ENCODE results near the gene SLC2A9. TPM values are rescaled to one million over a fixed set of nuclear protein-coding genes. Genes with fewer than 3 reads are reported as not detected.

SLC2A9 gene
- total RNA-seq, 1 donor from 2014 or later: 1.2 TPM

GRCh38 chr4:9932771-9933170, 88.5 kb downstream of the SLC2A9 start:
- Mint-ChIP-seq H3K4me3 (no peak overlapping the region), H3K36me3 (ENCODE audit: low read depth) (no peaks in the 10 kb centered on the region), H3K27ac (no peak overlapping the region), H3K27me3 (peaks cover 6% of the 10 kb centered on the region), H3K9me3 (no peaks in the 10 kb centered on the region), H3K4me1 (no peaks in the 10 kb centered on the region)
- ChIA-PET CTCF (no interaction called here), POLR2A (no interaction called here)
- intact Hi-C loops (cut with micrococcal nuclease): no loop called here
- no peak for TF ChIP-seq CTCF (IDR thresholded peaks at IDR 0.05)
- ATAC-seq (ENCODE audit: low read depth) (no peak), DNase-seq (no peak)

GRCh38 chr4:9931146-9931545, 90.2 kb downstream of the SLC2A9 start:
- POLR2A ChIA-PET: no interaction called here
- DNase-seq (no peak), ATAC-seq (ENCODE audit: low read depth) (no peak)
- TF ChIP-seq CTCF (IDR thresholded peaks at IDR 0.05): no peak
- H3K9me3 Mint-ChIP-seq: no peaks in the 10 kb centered on the region
- intact Hi-C loops (cut with micrococcal nuclease): no loop called here
- no peaks in the 10 kb centered on the region for H3K4me1 Mint-ChIP-seq
- no peak overlapping the region for H3K27ac Mint-ChIP-seq
- no peaks in the 10 kb centered on the region for H3K36me3 Mint-ChIP-seq (ENCODE audit: low read depth)
- H3K4me3 Mint-ChIP-seq: no peak overlapping the region
- H3K27me3 Mint-ChIP-seq: peaks cover 6% of the 10 kb centered on the region
- CTCF ChIA-PET: no interaction called here

- H3K36me3 Mint-ChIP-seq (ENCODE audit: low read depth): no peaks in the 10 kb centered on the region
- POLR2A ChIA-PET: no interaction called here
- intact Hi-C loops (cut with micrococcal nuclease): no loop called here
- CTCF ChIA-PET: no interaction called here
- no peak for DNase-seq
- no peak for TF ChIP-seq CTCF (IDR thresholded peaks at IDR 0.05)
- ATAC-seq (ENCODE audit: low read depth): no peak
- no peaks in the 10 kb centered on the region for H3K4me1 Mint-ChIP-seq
- H3K27ac Mint-ChIP-seq: no peak overlapping the region
- no peak overlapping the region for H3K4me3 Mint-ChIP-seq
- no peaks in the 10 kb centered on the region for H3K9me3 Mint-ChIP-seq
- peaks cover 6% of the 10 kb centered on the region for H3K27me3 Mint-ChIP-seq
Measured at GRCh38 chr4:9929111-9929510, 92.2 kb downstream of the SLC2A9 start.

GRCh38 chr4:9927341-9928007, 93.8 kb downstream of the SLC2A9 start:
- no peak for ATAC-seq (ENCODE audit: low read depth)
- Mint-ChIP-seq H3K4me1 (no peaks in the 10 kb centered on the region), H3K4me3 (no peak overlapping the region), H3K27me3 (peaks cover 6% of the 10 kb centered on the region), H3K27ac (no peak overlapping the region), H3K36me3 (ENCODE audit: low read depth) (no peaks in the 10 kb centered on the region), H3K9me3 (no peaks in the 10 kb centered on the region)
- ChIA-PET POLR2A (no interaction called here), CTCF (no interaction called here)
- no peak for DNase-seq
- TF ChIP-seq CTCF (IDR thresholded peaks at IDR 0.05): no peak
- intact Hi-C loops (cut with micrococcal nuclease): no loop called here

- ChIA-PET CTCF (no interaction called here), POLR2A (no interaction called here)
- no peaks in the 10 kb centered on the region for H3K36me3 Mint-ChIP-seq (ENCODE audit: low read depth)
- intact Hi-C loops (cut with micrococcal nuclease): no loop called here
- H3K9me3 Mint-ChIP-seq: no peaks in the 10 kb centered on the region
- H3K27me3 Mint-ChIP-seq: peaks cover 6% of the 10 kb centered on the region
- no peaks in the 10 kb centered on the region for H3K4me1 Mint-ChIP-seq
- ATAC-seq (ENCODE audit: low read depth) (no peak), DNase-seq (no peak)
- TF ChIP-seq CTCF (IDR thresholded peaks at IDR 0.05): no peak
- H3K27ac Mint-ChIP-seq: no peak overlapping the region
- H3K4me3 Mint-ChIP-seq: no peak overlapping the region
Measured at GRCh38 chr4:9926586-9926985, 94.7 kb downstream of the SLC2A9 start.
